ENCODE measurements around the gene PRCC.

Gene PRCC

GRCh38 chr1:156767101-156767878 is at the start of gene PRCC:
PRCC (plus strand) TSS chr1:156767535; CDS start chr1:156767772, 237 bp downstream.
- peak; percentile 95 for DNase-seq (ENCODE audit: low read depth)

GRCh38 chr1:156721131-156721530 is 46.2 kb upstream of the PRCC start:
- no peak for DNase-seq (ENCODE audit: low read depth)

- DNase-seq (ENCODE audit: low read depth): no peak
These were observed 45.8 kb upstream of the PRCC start for GRCh38 chr1:156721535-156721934.

- peak; percentile 73 for DNase-seq (ENCODE audit: low read depth)
These were observed 41.6 kb upstream of the PRCC start for GRCh38 chr1:156725683-156726280.

- no peak for DNase-seq (ENCODE audit: low read depth)
These were observed 40.6 kb upstream of the PRCC start for GRCh38 chr1:156726549-156727226.

- no peak for DNase-seq (ENCODE audit: low read depth)
These were observed 39.8 kb upstream of the PRCC start for GRCh38 chr1:156727492-156727891.

- DNase-seq (ENCODE audit: low read depth): peak; percentile 47
These were observed 39.3 kb upstream of the PRCC start, which contains the start of gene METTL25B for GRCh38 chr1:156727926-156728598. METTL25B (plus strand) TSS chr1:156728469; CDS start chr1:156729105, 636 bp downstream.

GRCh38 chr1:156728599-156729462 is 38.5 kb upstream of the PRCC start, which contains the start of gene ISG20L2:
ISG20L2 (minus strand) TSS chr1:156728766; CDS start chr1:156727652, 1,114 bp downstream.
- peak; percentile 84 for DNase-seq (ENCODE audit: low read depth)

- DNase-seq (ENCODE audit: low read depth): no peak
These were observed 33.2 kb upstream of the PRCC start for GRCh38 chr1:156733989-156734584.

GRCh38 chr1:156738407-156738806 is 28.9 kb upstream of the PRCC start:
- no peak for DNase-seq (ENCODE audit: low read depth)

GRCh38 chr1:156738916-156739315 is 28.4 kb upstream of the PRCC start:
- no peak for DNase-seq (ENCODE audit: low read depth)

- DNase-seq (ENCODE audit: low read depth): no peak
These were observed 27.0 kb upstream of the PRCC start for GRCh38 chr1:156740237-156740740.

GRCh38 chr1:156740741-156741480 is 26.4 kb upstream of the PRCC start, which contains the start of gene MRPL24:
MRPL24 (minus strand) TSS chr1:156741088; CDS start chr1:156738704, 2,384 bp downstream.
- peak; percentile 94 for DNase-seq (ENCODE audit: low read depth)

- no peak for DNase-seq (ENCODE audit: low read depth)
These were observed 25.8 kb upstream of the PRCC start for GRCh38 chr1:156741481-156741983.

- DNase-seq (ENCODE audit: low read depth): no peak
These were observed 25.3 kb upstream of the PRCC start for GRCh38 chr1:156742017-156742416.

- no peak for DNase-seq (ENCODE audit: low read depth)
These were observed 24.5 kb upstream of the PRCC start for GRCh38 chr1:156742801-156743200.

GRCh38 chr1:156743367-156744302 is 23.7 kb upstream of the PRCC start:
- DNase-seq (ENCODE audit: low read depth): no peak

- no peak for DNase-seq (ENCODE audit: low read depth)
These were observed 23.0 kb upstream of the PRCC start for GRCh38 chr1:156744344-156744743.

All from activated gamma-delta T cell treated with anti-CD3 and anti-CD28 coated beads, Interleukin-2, amount 50 U/mL, for 16 hours (primary cell).